Measurements from ENCODE around the gene SAP130.

DNA sequence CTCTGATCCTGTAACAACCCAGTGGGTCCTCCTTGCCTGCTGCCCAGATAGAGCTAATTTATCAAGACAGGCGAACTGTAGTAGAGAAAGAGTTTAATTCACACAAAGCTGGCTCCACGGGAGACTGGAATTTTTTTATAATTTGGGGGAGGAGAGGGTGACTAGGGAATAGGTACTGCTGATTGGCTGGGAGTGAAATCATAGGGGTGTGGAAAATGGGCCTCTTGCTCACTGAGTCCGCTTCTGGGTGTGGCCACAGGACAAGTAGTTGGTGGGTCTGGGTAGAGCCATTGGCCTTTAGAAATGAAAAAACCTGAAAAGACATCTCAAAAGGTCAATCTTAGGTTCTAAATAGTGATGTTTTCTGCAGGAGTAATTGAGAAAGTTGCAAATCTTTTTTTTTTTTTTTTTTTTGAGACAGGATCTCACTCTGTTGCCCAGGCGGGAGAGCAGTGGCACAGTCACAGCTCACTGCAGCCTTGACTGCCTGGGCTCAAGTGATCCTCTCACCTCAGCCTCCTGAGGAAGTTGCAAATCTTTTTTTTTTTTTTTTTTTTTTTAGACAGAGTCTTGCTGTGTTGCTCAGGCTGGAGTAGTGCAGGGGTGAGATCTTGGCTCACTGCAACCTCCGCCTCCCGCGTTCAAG lies 48.7 kb upstream of the SAP130 start:
- TF ChIP-seq, protein P1, sequence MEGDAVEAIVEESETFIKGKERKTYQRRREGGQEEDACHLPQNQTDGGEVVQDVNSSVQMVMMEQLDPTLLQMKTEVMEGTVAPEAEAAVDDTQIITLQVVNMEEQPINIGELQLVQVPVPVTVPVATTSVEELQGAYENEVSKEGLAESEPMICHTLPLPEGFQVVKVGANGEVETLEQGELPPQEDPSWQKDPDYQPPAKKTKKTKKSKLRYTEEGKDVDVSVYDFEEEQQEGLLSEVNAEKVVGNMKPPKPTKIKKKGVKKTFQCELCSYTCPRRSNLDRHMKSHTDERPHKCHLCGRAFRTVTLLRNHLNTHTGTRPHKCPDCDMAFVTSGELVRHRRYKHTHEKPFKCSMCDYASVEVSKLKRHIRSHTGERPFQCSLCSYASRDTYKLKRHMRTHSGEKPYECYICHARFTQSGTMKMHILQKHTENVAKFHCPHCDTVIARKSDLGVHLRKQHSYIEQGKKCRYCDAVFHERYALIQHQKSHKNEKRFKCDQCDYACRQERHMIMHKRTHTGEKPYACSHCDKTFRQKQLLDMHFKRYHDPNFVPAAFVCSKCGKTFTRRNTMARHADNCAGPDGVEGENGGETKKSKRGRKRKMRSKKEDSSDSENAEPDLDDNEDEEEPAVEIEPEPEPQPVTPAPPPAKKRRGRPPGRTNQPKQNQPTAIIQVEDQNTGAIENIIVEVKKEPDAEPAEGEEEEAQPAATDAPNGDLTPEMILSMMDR (IDR thresholded peaks at IDR 0.05), result no peak
- no peak for TF ChIP-seq ZFX (IDR thresholded peaks at IDR 0.05; ENCODE audit: borderline replicate concordance)

Measured in 22Rv1 (cell line).